ENCODE results near the gene GRID1.
"Not testable (repeated sequence)": the region's sequence is repeated elsewhere in the genome, so short reads cannot be mapped to it uniquely, and the experiment has no call there.

GRID1 gene

GRCh38 chr10:86038371-86038770 lies 328.2 kb downstream of the GRID1 start:
- Histone ChIP-seq H3K27ac (ENCODE audit: low read depth in 2 of 2, low read length in 2 of 2) (no peak overlapping the region), H3K27me3 (ENCODE audit: control insufficient read depth in 2 of 2, insufficient read depth in 2 of 2, low read length in 2 of 2) (no peaks in the 10 kb centered on the region), H3K4me3 (ENCODE audit: low read length in 2 of 2) (no peak overlapping the region), H3K9ac (ENCODE audit: low read depth in 1 of 2, low read length in 2 of 2) (no peak overlapping the region), H3K36me3 (ENCODE audit: control insufficient read depth in 2 of 2, insufficient read depth in 2 of 2, low read length in 2 of 2) (no peaks in the 10 kb centered on the region), H3K4me1 (ENCODE audit: control insufficient read depth in 2 of 2, insufficient read depth in 2 of 2, low read length in 2 of 2) (no peaks in the 10 kb centered on the region), H3K9me3 (ENCODE audit: control insufficient read depth in 2 of 2, low read length in 2 of 2) (no peaks in the 10 kb centered on the region)

- H3K27me3 ChIP-seq (ENCODE audit: control insufficient read depth in 2 of 2, insufficient read depth in 2 of 2, low read length in 2 of 2): no peaks in the 10 kb centered on the region
- H3K9ac ChIP-seq (ENCODE audit: low read depth in 1 of 2, low read length in 2 of 2): no peak overlapping the region
- no peaks in the 10 kb centered on the region for H3K36me3 ChIP-seq (ENCODE audit: control insufficient read depth in 2 of 2, insufficient read depth in 2 of 2, low read length in 2 of 2)
- no peak overlapping the region for H3K4me3 ChIP-seq (ENCODE audit: low read length in 2 of 2)
- no peak overlapping the region for H3K27ac ChIP-seq (ENCODE audit: low read depth in 2 of 2, low read length in 2 of 2)
- no peaks in the 10 kb centered on the region for H3K4me1 ChIP-seq (ENCODE audit: control insufficient read depth in 2 of 2, insufficient read depth in 2 of 2, low read length in 2 of 2)
- no peaks in the 10 kb centered on the region for H3K9me3 ChIP-seq (ENCODE audit: control insufficient read depth in 2 of 2, low read length in 2 of 2)
These were observed 329.5 kb downstream of the GRID1 start for GRCh38 chr10:86037096-86037495.

DNA sequence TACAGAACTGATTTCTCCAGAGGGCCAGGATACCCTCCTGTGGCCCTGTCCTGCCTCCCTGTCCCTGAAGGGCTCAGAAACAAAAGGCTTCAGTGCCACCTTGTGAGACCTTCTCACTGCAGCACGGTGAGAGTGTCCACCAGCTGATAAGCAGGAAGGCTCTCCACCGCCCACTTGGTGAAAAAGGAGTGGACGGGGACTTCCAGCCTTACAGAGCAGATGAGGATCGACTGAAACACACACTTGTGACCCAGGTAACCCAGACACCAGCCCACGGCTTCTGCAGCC lies 330.1 kb downstream of the GRID1 start:
- Histone ChIP-seq H3K9me3 (ENCODE audit: control insufficient read depth in 2 of 2, low read length in 2 of 2) (no peaks in the 10 kb centered on the region), H3K36me3 (ENCODE audit: control insufficient read depth in 2 of 2, insufficient read depth in 2 of 2, low read length in 2 of 2) (no peaks in the 10 kb centered on the region), H3K4me1 (ENCODE audit: control insufficient read depth in 2 of 2, insufficient read depth in 2 of 2, low read length in 2 of 2) (no peaks in the 10 kb centered on the region), H3K9ac (ENCODE audit: low read depth in 1 of 2, low read length in 2 of 2) (no peak overlapping the region), H3K27ac (ENCODE audit: low read depth in 2 of 2, low read length in 2 of 2) (no peak overlapping the region), H3K4me3 (ENCODE audit: low read length in 2 of 2) (no peak overlapping the region), H3K27me3 (ENCODE audit: control insufficient read depth in 2 of 2, insufficient read depth in 2 of 2, low read length in 2 of 2) (no peaks in the 10 kb centered on the region)

DNA sequence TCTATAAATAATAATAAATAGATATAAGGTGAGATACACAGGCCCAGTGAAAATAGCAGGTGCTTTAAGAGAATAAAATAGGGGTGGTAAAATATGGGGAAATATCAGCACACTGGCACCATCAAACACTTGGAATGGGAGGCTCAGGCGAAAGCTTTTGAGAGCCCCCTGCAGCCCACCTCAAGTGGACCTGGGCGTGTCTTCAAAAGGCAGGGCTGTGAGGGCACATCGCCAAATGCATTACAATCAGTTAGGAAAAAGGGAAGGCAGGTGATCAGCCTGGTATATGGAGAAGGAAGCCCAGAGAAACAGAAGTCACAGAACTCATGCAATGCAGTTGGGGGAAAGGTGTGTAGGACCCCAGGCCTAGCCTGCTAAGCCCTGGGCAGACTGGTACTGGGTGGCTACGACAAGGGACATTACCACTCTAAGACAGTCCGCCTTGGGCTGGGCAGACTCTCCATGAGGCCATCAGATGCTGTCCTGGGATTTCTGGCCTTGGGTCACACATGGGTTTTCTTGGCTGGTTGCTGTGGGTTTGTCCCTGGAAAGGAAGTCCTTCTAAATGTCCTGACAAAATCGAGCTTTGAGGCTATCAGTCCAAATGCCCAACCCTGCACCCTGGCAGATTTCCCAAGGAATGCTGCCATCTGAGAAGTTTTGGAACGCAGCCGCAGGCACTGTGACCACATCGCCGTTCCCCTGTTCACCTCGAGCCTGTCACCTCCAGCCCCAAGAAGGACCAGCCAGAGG lies 330.6 kb downstream of the GRID1 start:
- no peak overlapping the region for H3K27ac ChIP-seq (ENCODE audit: low read depth in 2 of 2, low read length in 2 of 2)
- no peaks in the 10 kb centered on the region for H3K9me3 ChIP-seq (ENCODE audit: control insufficient read depth in 2 of 2, low read length in 2 of 2)
- no peaks in the 10 kb centered on the region for H3K4me1 ChIP-seq (ENCODE audit: control insufficient read depth in 2 of 2, insufficient read depth in 2 of 2, low read length in 2 of 2)
- no peaks in the 10 kb centered on the region for H3K36me3 ChIP-seq (ENCODE audit: control insufficient read depth in 2 of 2, insufficient read depth in 2 of 2, low read length in 2 of 2)
- H3K27me3 ChIP-seq (ENCODE audit: control insufficient read depth in 2 of 2, insufficient read depth in 2 of 2, low read length in 2 of 2): no peaks in the 10 kb centered on the region
- H3K9ac ChIP-seq (ENCODE audit: low read depth in 1 of 2, low read length in 2 of 2): no peak overlapping the region
- H3K4me3 ChIP-seq (ENCODE audit: low read length in 2 of 2): no peak overlapping the region

DNA sequence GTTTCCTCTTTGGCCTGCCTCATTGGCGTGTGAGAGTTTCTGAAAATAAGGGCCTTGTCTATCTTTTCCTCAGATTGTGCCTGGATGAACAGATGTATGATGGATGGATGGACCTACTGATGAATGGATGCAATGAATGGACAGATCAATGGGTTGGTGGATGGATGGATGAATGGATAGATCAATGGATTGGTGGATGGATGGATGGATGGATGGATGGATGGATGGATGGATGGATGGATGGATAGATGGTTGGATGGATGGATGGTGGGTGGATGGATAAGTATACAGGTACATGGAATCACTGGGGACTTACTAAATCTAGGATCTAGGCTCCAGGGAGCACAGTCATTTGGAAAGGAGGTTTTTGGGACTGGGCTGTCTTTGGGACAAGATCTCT lies 331.9 kb downstream of the GRID1 start:
- Histone ChIP-seq H3K9me3 (ENCODE audit: control insufficient read depth in 2 of 2, low read length in 2 of 2) (no peaks in the 10 kb centered on the region), H3K4me3 (ENCODE audit: low read length in 2 of 2) (no peak overlapping the region), H3K27ac (ENCODE audit: low read depth in 2 of 2, low read length in 2 of 2) (no peak overlapping the region), H3K36me3 (ENCODE audit: control insufficient read depth in 2 of 2, insufficient read depth in 2 of 2, low read length in 2 of 2) (no peaks in the 10 kb centered on the region), H3K27me3 (ENCODE audit: control insufficient read depth in 2 of 2, insufficient read depth in 2 of 2, low read length in 2 of 2) (no peaks in the 10 kb centered on the region), H3K4me1 (ENCODE audit: control insufficient read depth in 2 of 2, insufficient read depth in 2 of 2, low read length in 2 of 2) (no peaks in the 10 kb centered on the region), H3K9ac (ENCODE audit: low read depth in 1 of 2, low read length in 2 of 2) (no peak overlapping the region)

- no peaks in the 10 kb centered on the region for H3K4me1 ChIP-seq (ENCODE audit: control insufficient read depth in 2 of 2, insufficient read depth in 2 of 2, low read length in 2 of 2)
- no peak overlapping the region for H3K9ac ChIP-seq (ENCODE audit: low read depth in 1 of 2, low read length in 2 of 2)
- H3K27me3 ChIP-seq (ENCODE audit: control insufficient read depth in 2 of 2, insufficient read depth in 2 of 2, low read length in 2 of 2): no peaks in the 10 kb centered on the region
- no peak overlapping the region for H3K27ac ChIP-seq (ENCODE audit: low read depth in 2 of 2, low read length in 2 of 2)
- no peaks in the 10 kb centered on the region for H3K36me3 ChIP-seq (ENCODE audit: control insufficient read depth in 2 of 2, insufficient read depth in 2 of 2, low read length in 2 of 2)
- no peaks in the 10 kb centered on the region for H3K9me3 ChIP-seq (ENCODE audit: control insufficient read depth in 2 of 2, low read length in 2 of 2)
- no peak overlapping the region for H3K4me3 ChIP-seq (ENCODE audit: low read length in 2 of 2)
These were observed 333.0 kb downstream of the GRID1 start for GRCh38 chr10:86033581-86033980.

DNA sequence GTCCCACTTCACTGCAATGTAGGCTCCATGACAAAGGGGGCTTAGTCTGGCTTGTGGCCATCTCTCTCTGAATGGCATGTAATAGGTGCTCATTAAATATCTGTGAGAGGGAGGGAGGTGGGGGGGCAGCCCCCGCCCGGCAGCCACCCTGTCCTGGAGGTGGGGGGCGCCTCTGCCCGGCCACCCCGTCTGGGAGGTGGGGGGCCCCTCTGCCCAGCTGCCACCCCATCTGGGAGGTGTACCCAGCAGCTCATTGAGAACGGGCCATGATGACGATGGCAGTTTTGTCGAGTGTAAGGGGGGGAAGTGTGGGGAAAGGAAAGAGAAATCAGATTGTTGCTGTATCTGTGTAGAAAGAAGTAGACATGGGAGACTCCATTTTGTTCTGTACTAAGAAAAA lies 334.5 kb downstream of the GRID1 start:
- not testable (repeated sequence) for H3K27me3 ChIP-seq (ENCODE audit: control insufficient read depth in 2 of 2, insufficient read depth in 2 of 2, low read length in 2 of 2); H3K9ac ChIP-seq (ENCODE audit: low read depth in 1 of 2, low read length in 2 of 2); H3K27ac ChIP-seq (ENCODE audit: low read depth in 2 of 2, low read length in 2 of 2); H3K9me3 ChIP-seq (ENCODE audit: control insufficient read depth in 2 of 2, low read length in 2 of 2); H3K4me1 ChIP-seq (ENCODE audit: control insufficient read depth in 2 of 2, insufficient read depth in 2 of 2, low read length in 2 of 2); H3K4me3 ChIP-seq (ENCODE audit: low read length in 2 of 2); H3K36me3 ChIP-seq (ENCODE audit: control insufficient read depth in 2 of 2, insufficient read depth in 2 of 2, low read length in 2 of 2)

- no peaks in the 10 kb centered on the region for H3K4me1 ChIP-seq (ENCODE audit: control insufficient read depth in 2 of 2, insufficient read depth in 2 of 2, low read length in 2 of 2)
- H3K9ac ChIP-seq (ENCODE audit: low read depth in 1 of 2, low read length in 2 of 2): no peak overlapping the region
- no peaks in the 10 kb centered on the region for H3K27me3 ChIP-seq (ENCODE audit: control insufficient read depth in 2 of 2, insufficient read depth in 2 of 2, low read length in 2 of 2)
- no peaks in the 10 kb centered on the region for H3K36me3 ChIP-seq (ENCODE audit: control insufficient read depth in 2 of 2, insufficient read depth in 2 of 2, low read length in 2 of 2)
- H3K4me3 ChIP-seq (ENCODE audit: low read length in 2 of 2): no peak overlapping the region
- H3K9me3 ChIP-seq (ENCODE audit: control insufficient read depth in 2 of 2, low read length in 2 of 2): no peaks in the 10 kb centered on the region
- H3K27ac ChIP-seq (ENCODE audit: low read depth in 2 of 2, low read length in 2 of 2): no peak overlapping the region
These were observed 336.3 kb downstream of the GRID1 start for GRCh38 chr10:86030312-86030711.

- Histone ChIP-seq H3K9me3 (ENCODE audit: control insufficient read depth in 2 of 2, low read length in 2 of 2) (no peaks in the 10 kb centered on the region), H3K4me1 (ENCODE audit: control insufficient read depth in 2 of 2, insufficient read depth in 2 of 2, low read length in 2 of 2) (no peaks in the 10 kb centered on the region), H3K27me3 (ENCODE audit: control insufficient read depth in 2 of 2, insufficient read depth in 2 of 2, low read length in 2 of 2) (no peaks in the 10 kb centered on the region), H3K4me3 (ENCODE audit: low read length in 2 of 2) (no peak overlapping the region), H3K36me3 (ENCODE audit: control insufficient read depth in 2 of 2, insufficient read depth in 2 of 2, low read length in 2 of 2) (no peaks in the 10 kb centered on the region), H3K9ac (ENCODE audit: low read depth in 1 of 2, low read length in 2 of 2) (no peak overlapping the region), H3K27ac (ENCODE audit: low read depth in 2 of 2, low read length in 2 of 2) (no peak overlapping the region)
These were observed 339.2 kb downstream of the GRID1 start for GRCh38 chr10:86027346-86027745.

GRCh38 chr10:86025509-86025908 lies 341.1 kb downstream of the GRID1 start:
- no peaks in the 10 kb centered on the region for H3K4me1 ChIP-seq (ENCODE audit: control insufficient read depth in 2 of 2, insufficient read depth in 2 of 2, low read length in 2 of 2)
- H3K36me3 ChIP-seq (ENCODE audit: control insufficient read depth in 2 of 2, insufficient read depth in 2 of 2, low read length in 2 of 2): no peaks in the 10 kb centered on the region
- H3K27ac ChIP-seq (ENCODE audit: low read depth in 2 of 2, low read length in 2 of 2): no peak overlapping the region
- H3K9ac ChIP-seq (ENCODE audit: low read depth in 1 of 2, low read length in 2 of 2): no peak overlapping the region
- no peaks in the 10 kb centered on the region for H3K9me3 ChIP-seq (ENCODE audit: control insufficient read depth in 2 of 2, low read length in 2 of 2)
- no peak overlapping the region for H3K4me3 ChIP-seq (ENCODE audit: low read length in 2 of 2)
- no peaks in the 10 kb centered on the region for H3K27me3 ChIP-seq (ENCODE audit: control insufficient read depth in 2 of 2, insufficient read depth in 2 of 2, low read length in 2 of 2)
